Measurements from ENCODE around the gene EEIG2.

The EEIG2 gene

DNA sequence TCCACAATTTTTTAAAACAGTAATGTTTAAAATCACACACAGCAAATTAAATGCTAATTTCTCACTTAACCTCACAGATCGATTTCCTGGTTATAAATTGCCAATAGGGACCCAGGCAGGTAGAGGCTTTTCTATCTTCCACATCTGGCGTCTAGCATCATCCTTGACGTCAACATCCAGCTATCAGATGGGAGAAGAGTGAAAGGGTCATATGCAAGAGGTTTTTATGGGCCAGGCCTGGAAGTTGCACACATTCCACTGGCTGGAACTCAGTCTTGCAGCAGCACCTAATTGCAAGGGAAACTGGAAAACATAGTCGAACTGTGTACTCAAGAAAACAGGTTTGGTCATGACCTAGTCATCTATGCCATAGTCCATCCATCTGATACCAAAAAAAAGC lies 6.0 kb upstream of the EEIG2 start:
- Histone ChIP-seq H3K4me1 (ENCODE audit: insufficient read depth, poor library complexity, severe bottlenecking) (no peaks in the 10 kb centered on the region), H3K9me3 (ENCODE audit: severe bottlenecking) (no peaks in the 10 kb centered on the region), H3K4me3 (ENCODE audit: severe bottlenecking) (no peak overlapping the region), H3K27me3 (ENCODE audit: insufficient read depth, poor library complexity, severe bottlenecking) (no peaks in the 10 kb centered on the region), H3K27ac (ENCODE audit: poor library complexity, severe bottlenecking) (no peak overlapping the region), H3K36me3 (ENCODE audit: low read depth) (no peaks in the 10 kb centered on the region)
- TF ChIP-seq CTCF (IDR thresholded peaks at IDR 0.05; ENCODE audit: poor library complexity, severe bottlenecking): no peak
- ATAC-seq (ENCODE audit: low read depth) (no peak), DNase-seq (ENCODE audit: low spot score) (no peak)

GRCh38 chr1:108554682-108555427 lies 5.0 kb upstream of the EEIG2 start:
- no peaks in the 10 kb centered on the region for H3K36me3 ChIP-seq (ENCODE audit: low read depth)
- no peaks in the 10 kb centered on the region for H3K27me3 ChIP-seq (ENCODE audit: insufficient read depth, poor library complexity, severe bottlenecking)
- ATAC-seq (ENCODE audit: low read depth): no peak
- H3K27ac ChIP-seq (ENCODE audit: poor library complexity, severe bottlenecking): no peak overlapping the region
- H3K4me3 ChIP-seq (ENCODE audit: severe bottlenecking): no peak overlapping the region
- no peak for DNase-seq (ENCODE audit: low spot score)
- no peaks in the 10 kb centered on the region for H3K9me3 ChIP-seq (ENCODE audit: severe bottlenecking)
- no peaks in the 10 kb centered on the region for H3K4me1 ChIP-seq (ENCODE audit: insufficient read depth, poor library complexity, severe bottlenecking)
- TF ChIP-seq CTCF (IDR thresholded peaks at IDR 0.05; ENCODE audit: poor library complexity, severe bottlenecking): no peak

DNA sequence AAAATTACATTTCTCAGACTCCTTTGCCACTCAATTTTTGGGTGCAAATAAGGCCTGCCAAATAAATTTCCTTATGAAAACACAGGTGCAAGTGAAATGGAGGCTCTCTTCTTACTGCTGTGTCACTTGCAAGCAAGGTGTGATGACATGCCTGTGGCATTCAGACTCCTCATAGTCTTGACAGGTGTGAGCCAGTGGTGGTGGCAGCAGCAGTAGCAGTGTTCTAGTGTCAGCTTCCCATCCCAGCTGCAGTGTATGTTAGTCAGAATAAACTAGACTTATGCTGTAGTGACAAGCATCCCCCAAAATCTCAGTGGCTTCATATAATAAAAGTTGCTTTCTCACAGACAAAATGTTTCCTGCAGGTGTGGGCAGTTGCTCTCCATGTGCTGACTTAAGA lies 3.8 kb upstream of the EEIG2 start:
- no peak for DNase-seq (ENCODE audit: low spot score)
- TF ChIP-seq CTCF (IDR thresholded peaks at IDR 0.05; ENCODE audit: poor library complexity, severe bottlenecking): no peak
- Histone ChIP-seq H3K36me3 (ENCODE audit: low read depth) (no peaks in the 10 kb centered on the region), H3K4me3 (ENCODE audit: severe bottlenecking) (no peak overlapping the region), H3K27me3 (ENCODE audit: insufficient read depth, poor library complexity, severe bottlenecking) (no peaks in the 10 kb centered on the region), H3K4me1 (ENCODE audit: insufficient read depth, poor library complexity, severe bottlenecking) (peaks cover under 1% of the 10 kb centered on the region), H3K9me3 (ENCODE audit: severe bottlenecking) (no peaks in the 10 kb centered on the region), H3K27ac (ENCODE audit: poor library complexity, severe bottlenecking) (no peak overlapping the region)
- no peak for ATAC-seq (ENCODE audit: low read depth)

GRCh38 chr1:108556499-108556898 lies 3.4 kb upstream of the EEIG2 start:
- no peaks in the 10 kb centered on the region for H3K36me3 ChIP-seq (ENCODE audit: low read depth)
- no peak for DNase-seq (ENCODE audit: low spot score)
- no peak for ATAC-seq (ENCODE audit: low read depth)
- H3K27ac ChIP-seq (ENCODE audit: poor library complexity, severe bottlenecking): no peak overlapping the region
- H3K27me3 ChIP-seq (ENCODE audit: insufficient read depth, poor library complexity, severe bottlenecking): no peaks in the 10 kb centered on the region
- H3K9me3 ChIP-seq (ENCODE audit: severe bottlenecking): no peaks in the 10 kb centered on the region
- H3K4me3 ChIP-seq (ENCODE audit: severe bottlenecking): no peak overlapping the region
- TF ChIP-seq CTCF (IDR thresholded peaks at IDR 0.05; ENCODE audit: poor library complexity, severe bottlenecking): no peak
- H3K4me1 ChIP-seq (ENCODE audit: insufficient read depth, poor library complexity, severe bottlenecking): peaks cover 4% of the 10 kb centered on the region

DNA sequence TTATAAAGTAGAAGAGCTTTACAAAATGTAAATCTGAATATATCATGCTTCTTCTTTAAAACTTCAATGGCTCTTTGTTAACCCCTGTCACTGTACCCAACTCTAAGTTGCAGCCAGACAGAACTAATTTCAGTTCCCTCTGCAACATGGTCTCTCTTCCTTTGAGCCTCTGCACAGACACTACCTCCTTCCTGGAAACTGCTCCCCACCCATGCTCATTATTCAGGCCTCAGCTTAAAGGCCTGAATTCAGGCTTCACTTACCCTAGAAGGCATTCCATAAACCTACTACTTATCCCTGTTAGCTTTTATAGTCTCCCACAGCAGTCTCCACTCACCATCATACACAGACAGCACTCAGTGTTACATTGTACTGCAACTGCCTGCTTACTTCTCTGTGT lies 2.6 kb upstream of the EEIG2 start:
- peaks cover 4% of the 10 kb centered on the region for H3K4me1 ChIP-seq (ENCODE audit: insufficient read depth, poor library complexity, severe bottlenecking)
- H3K36me3 ChIP-seq (ENCODE audit: low read depth): no peaks in the 10 kb centered on the region
- no peak for DNase-seq (ENCODE audit: low spot score)
- H3K27ac ChIP-seq (ENCODE audit: poor library complexity, severe bottlenecking): no peak overlapping the region
- no peak overlapping the region for H3K4me3 ChIP-seq (ENCODE audit: severe bottlenecking)
- no peak for ATAC-seq (ENCODE audit: low read depth)
- H3K27me3 ChIP-seq (ENCODE audit: insufficient read depth, poor library complexity, severe bottlenecking): no peaks in the 10 kb centered on the region
- H3K9me3 ChIP-seq (ENCODE audit: severe bottlenecking): no peaks in the 10 kb centered on the region
- TF ChIP-seq CTCF (IDR thresholded peaks at IDR 0.05; ENCODE audit: poor library complexity, severe bottlenecking): no peak

Data from RWPE2 (cell line).